Spleen (tissue), 3 donors: Measurements from ENCODE around the gene PSRC1.

Experiments
- POLR2A ChIP-seq, 3 donors: fragments of 450-650 bp; IDR thresholded peaks; one replicate each; pipeline ENCODE4 v1.5.1; 2017; ENCODE audit warnings: antibody characterized with exemption in 3 of 3, mild to moderate bottlenecking in 1 of 3
- POLR2AphosphoS5 ChIP-seq, 3 donors: sonication (generic); formaldehyde crosslinking; IDR thresholded peaks; one replicate each; pipeline ENCODE4 v1.5.1; 2017; ENCODE audit warnings: antibody characterized with exemption in 3 of 3

DNA sequence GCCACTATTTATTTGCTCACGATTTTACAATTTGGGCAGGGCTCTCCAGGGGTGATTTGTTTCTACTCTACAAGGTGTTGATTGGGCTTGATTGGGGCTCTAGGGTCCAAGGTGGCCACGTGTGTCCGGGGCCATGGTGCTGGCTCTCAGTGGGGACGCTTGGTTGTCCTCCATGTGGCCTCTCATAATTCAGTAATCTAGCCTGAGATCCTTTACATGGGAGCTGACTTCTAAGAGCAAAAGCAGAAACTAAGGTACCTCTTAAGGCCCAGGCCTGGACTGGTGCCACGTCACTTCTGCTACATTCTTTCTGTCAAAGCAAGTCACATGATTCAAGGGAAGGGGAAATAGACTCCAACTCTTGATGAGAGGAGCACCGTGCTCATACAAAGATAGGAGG is 8.1 kb upstream of the PSRC1 start:
- TF ChIP-seq POLR2A (IDR thresholded peaks at IDR 0.05): no peak
- TF ChIP-seq POLR2AphosphoS5 (IDR thresholded peaks at IDR 0.05): no peak
